Right ventricle myocardium superior (tissue), 1 donor: ENCODE results near the gene FBXL2. TPM values are rescaled to one million over a fixed set of nuclear protein-coding genes. Genes with fewer than 3 reads are reported as not detected.
A peak's percentile ranks its signal among the peaks of the same experiment; 100 is the strongest.

Experiments used
- ATAC-seq: fragments of 200-7000 bp; cut with Tn5 transposase; one replicate; pipeline ENCODE4 v1.9.1; 2020; ENCODE audit warnings: mild to moderate bottlenecking; ENCODE audit not compliant: poor library complexity
- DNase-seq: peaks from one replicate; pipeline ENCODE4 v3.0.0-alpha.2; 2020
- intact Hi-C: fragments of 100-400 bp; cut with DNase I; formaldehyde crosslinking; loops from one replicate; pipeline ENCODE4 v1.11.2; 2022
- long read RNA-seq: library from polyadenylated mRNA; unstranded; transcript quantifications from one replicate; pipeline ENCODE4 v2.0.0, GENCODE V29; 2021
- total RNA-seq: library from RNA; stranded (reverse); fragmentation: NEBNext Ultra II Directional; extraction: Animal tissue kit (Norgen Biotek cat#: 25700); gene quantifications from one replicate; pipeline ENCODE4 v1.2.1, GENCODE V29; 2021
- donor health status: DM: no; HTN: yes; CAD: no; lungs with severe emphysema.

FBXL2 gene
- total RNA-seq: 1.3 TPM
- long read RNA-seq, partial matches to known transcripts: 1 of 7 reads
- long read RNA-seq, other reads (novel, unspliced or antisense): 2 of 7 reads

DNA sequence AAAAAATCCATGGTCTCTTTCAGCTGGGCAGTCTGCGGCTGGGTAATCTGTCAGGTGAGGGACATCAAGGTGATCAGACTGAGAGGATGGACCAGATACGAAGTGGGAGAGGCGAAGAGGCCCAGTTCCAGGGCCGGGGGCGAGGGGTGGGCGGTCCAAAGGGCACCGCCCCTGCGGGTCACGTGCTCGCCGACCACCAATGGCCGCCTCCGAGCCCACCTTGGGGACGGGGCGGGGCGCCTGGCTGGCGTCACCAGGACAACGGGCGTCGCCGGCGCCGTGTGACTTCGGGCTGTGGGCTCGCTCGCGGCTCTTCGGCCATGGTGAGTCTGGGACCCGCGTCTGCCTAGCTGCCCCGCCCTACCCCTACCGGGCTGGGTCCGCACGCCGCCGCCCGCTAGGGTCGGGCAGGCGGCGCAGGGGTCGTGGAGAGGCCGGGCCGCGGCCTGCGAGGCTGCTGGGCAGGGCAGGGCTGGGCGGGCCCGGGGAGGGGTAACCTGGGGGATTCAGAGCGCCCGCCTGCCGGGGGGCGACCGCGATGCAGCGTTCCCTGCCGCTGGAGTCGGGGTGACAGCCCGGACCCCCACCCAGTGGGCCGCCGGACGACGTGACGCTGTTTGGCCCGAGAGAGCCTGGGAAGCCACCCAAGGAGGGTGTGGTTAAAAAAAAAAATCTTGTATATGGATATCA lies at the start of gene FBXL2:
Gene FBXL2 (plus strand): TSS at position 250 of the 690 bp plus-strand sequence. CDS start 71 bp downstream, at position 321.
- peak; percentile 80 for DNase-seq
- intact Hi-C loops: no loop called here
- peak; percentile 98 for ATAC-seq

- intact Hi-C loops: no loop called here
- ATAC-seq (no peak), DNase-seq (no peak)
These were observed 48.2 kb upstream of the FBXL2 start for GRCh38 chr3:33229066-33229465.

GRCh38 chr3:33229947-33230346 lies 47.3 kb upstream of the FBXL2 start:
- ATAC-seq: no peak
- intact Hi-C loops: no loop called here
- no peak for DNase-seq

DNA sequence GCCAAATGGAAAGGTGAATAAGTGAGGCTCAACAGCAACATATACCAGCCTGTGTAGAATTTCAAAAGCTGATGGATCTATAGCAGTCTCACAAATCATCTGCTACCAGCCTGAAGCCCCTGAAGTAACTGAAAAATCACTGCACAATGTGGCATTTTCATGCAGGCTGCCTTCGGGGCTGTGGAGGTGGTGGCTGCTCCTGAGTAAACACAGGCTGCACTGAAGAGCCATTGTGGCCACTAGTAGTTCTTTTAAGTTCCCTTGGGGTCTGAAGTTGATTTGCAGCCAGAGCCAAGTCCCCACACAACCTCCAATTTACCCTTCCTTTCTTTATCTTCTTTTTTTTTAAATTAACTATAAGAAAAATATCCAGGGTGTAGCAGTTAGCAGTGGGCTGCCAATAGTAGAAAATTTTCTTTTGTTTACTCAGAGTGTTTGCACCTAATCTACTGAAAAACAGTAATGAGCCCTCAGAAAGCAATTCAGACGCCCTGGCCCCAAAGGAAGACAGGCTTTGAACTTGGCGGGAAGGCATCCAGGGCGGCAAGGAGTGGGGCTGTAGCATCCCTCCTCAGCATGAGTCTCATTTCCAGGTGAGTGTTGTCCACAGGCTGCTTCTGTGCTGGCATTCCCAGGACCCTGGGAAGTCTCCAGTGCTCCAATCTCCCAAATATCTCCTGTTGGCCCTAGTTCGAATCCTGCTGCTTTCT lies 45.3 kb upstream of the FBXL2 start:
- ATAC-seq: no peak
- no peak for DNase-seq
- intact Hi-C loops: no loop called here

DNA sequence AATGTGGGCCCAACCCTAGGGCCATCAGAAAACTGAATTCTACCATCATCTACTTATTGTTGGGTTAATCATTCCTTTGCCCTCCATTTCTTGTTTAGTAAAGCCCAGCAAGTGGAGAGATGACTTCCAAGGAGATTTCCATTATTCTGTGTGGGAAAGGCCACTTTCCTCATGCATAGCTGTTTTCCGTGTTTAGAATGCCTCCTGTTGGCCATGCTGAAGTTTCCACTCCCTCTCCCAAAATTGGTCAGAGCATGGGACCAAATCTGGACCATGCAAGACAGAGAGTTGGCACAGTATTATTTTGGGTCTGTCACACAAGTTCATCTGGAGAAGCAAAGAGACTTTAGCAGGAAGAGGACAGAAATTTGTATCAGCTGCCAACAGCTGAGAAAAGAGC lies 43.4 kb upstream of the FBXL2 start:
- DNase-seq (no peak), ATAC-seq (no peak)
- intact Hi-C loops: no loop called here

DNA sequence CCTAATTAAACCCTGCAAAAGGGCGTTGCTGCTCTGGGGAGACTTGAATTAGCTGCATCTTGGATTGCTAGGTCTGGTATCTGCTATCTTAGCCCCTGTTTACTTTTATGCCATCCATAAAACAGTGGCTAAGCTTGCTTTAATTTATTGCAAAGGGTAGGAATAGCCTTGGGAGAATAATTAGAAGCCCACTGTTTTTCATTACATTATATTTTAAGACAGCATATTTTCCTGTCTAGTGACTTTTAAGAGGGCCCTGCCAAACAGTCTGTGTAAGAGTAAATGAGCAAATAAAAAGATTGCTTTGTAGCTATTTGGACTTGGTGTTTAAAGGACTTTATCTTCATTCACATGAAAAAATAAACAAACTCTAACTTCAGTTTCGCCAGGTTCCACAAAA lies 41.2 kb upstream of the FBXL2 start:
- ATAC-seq (no peak), DNase-seq (no peak)
- intact Hi-C loops: no loop called here

DNA sequence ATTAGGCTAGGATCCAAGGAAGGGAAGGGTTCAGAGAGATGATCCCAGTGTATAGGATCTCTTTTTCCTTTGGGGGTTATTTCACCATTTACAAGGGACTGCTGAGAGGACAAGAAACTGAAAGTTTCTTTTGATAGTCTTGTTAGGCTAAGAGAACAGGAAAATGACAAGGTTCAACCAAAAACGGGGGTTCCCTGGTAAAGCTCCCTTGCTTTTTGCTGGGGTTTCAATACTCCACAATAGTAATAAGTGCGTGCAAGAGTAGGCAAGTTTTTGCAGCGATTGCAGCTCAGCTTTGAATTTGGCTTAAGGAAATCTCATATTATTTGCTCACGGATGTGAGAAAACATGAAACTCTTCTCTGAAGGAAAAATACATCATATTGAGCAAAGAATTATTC lies 39.8 kb upstream of the FBXL2 start:
- DNase-seq (no peak), ATAC-seq (no peak)
- intact Hi-C loops: no loop called here

DNA sequence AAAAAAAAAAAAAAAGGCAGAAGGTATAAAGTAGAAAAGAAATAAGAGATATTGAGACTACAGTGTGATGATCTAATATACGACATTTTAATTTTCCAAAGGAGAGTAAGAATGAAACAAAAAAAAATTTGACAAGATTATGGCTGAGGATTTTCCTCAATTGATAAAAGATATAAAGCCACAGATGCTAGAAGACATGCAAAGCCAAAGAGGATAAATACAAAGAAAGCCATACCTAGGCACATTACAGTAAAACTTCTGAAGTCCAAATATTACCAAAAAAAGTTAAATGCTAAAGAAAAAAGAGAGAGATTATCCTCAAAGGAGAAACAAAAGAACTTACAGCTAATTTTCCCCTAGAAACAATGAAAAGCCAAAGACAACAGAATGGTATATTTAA lies 38.3 kb upstream of the FBXL2 start:
- intact Hi-C loops: no loop called here
- no peak for DNase-seq
- ATAC-seq: no peak

DNA sequence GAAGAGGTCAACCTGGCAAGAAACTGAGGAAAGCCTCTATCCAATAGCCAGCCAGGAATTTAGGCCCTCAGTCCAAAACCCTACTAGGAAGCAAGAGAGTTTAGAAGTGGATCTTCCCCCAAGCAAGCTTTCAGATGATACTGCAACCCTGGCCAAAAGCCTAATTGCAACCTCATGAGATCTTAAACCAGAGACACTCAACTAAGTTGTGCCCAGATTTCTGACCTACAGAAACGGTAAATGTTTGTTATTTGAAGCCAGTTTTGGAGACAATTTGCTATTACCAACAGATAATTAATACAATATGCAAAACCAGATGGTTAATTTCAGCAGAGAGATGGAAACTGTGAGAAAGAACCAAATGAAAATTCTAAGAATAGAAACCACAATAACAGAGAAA lies 37.0 kb upstream of the FBXL2 start:
- ATAC-seq: no peak
- no peak for DNase-seq
- intact Hi-C loops: no loop called here

- no peak for DNase-seq
- intact Hi-C loops: no loop called here
- no peak for ATAC-seq
These were observed 30.5 kb upstream of the FBXL2 start for GRCh38 chr3:33246786-33247185.

DNA sequence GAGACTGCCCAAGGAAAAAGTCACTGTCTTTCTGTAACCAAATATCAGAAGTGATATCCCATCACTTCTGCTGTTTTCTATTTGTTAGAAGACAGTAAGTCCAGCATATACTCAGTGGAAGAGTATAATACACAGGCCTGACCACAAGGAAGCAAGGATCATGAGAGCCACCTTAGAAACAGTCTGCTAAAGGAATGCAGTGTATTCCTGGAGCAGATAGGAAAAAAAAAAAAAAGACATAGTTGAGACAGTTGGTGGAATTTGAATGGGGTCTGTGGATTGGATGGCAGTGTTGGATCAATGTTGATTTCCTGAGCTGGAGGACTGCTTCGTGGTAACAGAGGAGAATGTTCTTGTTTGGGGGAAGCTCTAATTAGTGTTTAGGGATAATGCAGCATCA lies 26.5 kb upstream of the FBXL2 start:
- ATAC-seq: no peak
- intact Hi-C loops: no loop called here
- DNase-seq: no peak

DNA sequence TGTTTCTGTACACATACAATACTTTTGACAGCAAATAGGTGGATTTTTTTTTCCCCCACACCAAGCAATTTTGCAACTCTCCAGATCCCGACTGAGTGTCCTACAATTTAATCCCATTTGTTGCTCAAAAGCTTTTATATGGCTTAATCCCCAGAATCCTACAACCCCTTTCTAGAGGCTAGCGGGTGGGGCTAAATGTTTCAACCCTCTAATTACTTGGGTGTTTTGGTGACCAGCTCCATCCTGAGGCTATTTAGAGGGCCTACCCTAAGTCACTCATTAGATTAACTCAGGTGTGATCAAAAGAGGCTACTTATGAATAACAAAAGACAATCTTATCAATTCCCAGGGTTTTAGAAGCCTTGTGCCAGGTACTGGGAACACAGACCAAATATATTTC lies 21.0 kb upstream of the FBXL2 start:
- ATAC-seq (no peak), DNase-seq (no peak)
- intact Hi-C loops: no loop called here

- intact Hi-C loops: no loop called here
- no peak for ATAC-seq
- DNase-seq: no peak
These were observed 17.1 kb upstream of the FBXL2 start for GRCh38 chr3:33260104-33260503.

- ATAC-seq (no peak), DNase-seq (no peak)
- intact Hi-C loops: no loop called here
These were observed 7.9 kb upstream of the FBXL2 start for GRCh38 chr3:33269385-33269784.

- intact Hi-C loops: no loop called here
- no peak for DNase-seq
- no peak for ATAC-seq
These were observed 5.9 kb upstream of the FBXL2 start for GRCh38 chr3:33271324-33271723.

DNA sequence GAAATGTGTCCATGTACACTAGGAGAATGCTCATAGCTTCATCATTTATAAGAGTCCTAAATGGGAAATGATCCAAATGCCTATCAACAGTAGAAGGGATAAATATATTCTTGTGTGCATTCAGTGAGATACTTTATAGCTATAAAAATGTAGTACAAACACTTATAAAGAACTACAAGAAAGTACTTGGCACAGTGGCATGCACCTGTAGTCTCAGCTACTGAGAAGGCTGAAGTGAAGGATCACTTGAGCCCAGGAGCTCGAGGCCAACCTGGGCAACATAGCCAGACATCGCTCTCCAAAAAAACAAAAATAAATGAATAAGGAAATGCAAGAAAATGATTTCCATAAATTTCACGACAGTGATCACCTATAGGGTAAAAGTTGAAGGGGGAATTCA lies 3.6 kb upstream of the FBXL2 start:
- intact Hi-C loops: no loop called here
- DNase-seq (no peak), ATAC-seq (no peak)

GRCh38 chr3:33278163-33278562 lies 921 bp downstream of the FBXL2 start:
- ATAC-seq (peak; percentile 36), DNase-seq (no peak)
- intact Hi-C loops: no loop called here

DNA sequence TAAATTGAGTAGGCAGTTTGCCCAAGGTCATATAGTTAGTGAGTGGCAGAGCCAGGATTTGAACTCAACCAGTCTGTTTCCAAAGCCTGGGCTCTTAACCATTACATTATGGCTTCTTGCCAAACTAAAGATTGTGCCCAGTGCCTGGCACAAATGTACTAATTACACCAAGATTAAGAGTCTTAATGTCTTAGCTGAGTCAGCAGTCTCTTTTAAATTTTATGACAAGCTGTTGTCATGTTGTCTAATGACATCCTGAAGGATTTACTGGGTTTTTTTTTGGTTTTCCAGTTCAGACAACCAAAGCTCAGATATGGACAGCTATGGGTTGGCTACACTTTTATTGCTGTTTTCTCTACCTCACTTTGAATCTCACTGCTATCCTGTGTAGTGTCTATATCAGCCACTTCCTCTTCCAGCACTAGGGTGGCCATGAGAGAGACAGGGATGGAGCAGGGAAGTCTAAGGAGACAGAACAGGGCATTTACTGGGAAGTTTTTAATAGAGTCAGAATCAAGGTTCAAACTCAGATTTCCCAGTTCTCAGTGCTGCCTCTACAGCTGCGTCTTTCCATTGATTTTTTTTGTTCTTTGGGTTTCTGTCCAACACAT lies 10.5 kb downstream of the FBXL2 start:
- ATAC-seq: no peak
- intact Hi-C loops: no loop called here
- DNase-seq: no peak

DNA sequence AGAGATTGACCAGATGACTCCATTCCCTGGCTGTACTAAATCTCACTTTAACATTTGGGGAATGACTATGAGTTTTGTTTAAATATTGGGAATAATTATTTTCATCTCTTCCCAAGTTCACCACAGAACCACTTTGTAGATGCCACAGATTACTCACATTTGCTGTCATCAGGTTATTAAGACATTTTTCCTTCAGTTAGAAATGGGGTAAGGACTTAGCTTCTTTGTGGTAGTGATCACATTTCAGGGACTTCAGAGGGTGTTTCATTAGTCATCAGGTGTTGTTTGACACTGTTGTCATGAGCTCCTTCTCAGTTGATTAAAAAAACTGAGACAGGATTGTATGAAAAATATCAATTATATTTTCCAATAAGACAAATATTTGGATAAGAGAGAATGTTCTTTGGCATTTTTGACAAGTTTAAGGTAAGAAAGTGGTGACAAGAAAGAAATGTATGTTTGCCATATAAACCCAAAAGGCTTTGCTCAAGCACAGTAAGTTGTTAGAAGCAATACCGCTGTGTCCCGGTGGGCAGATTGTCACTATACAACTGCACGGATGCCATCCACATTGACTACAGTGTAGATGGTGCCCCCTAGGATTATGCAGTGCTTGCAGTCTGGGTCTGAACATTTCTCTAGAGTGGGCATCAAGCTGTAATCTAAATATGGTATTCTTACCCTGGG lies 22.3 kb downstream of the FBXL2 start:
- DNase-seq (no peak), ATAC-seq (no peak)
- intact Hi-C loops: no loop called here

- ATAC-seq: no peak
- intact Hi-C loops: no loop called here
These were observed 35.1 kb downstream of the FBXL2 start for GRCh38 chr3:33312361-33312760.

More at GRCh38 chr3:33312361-33312760, 35.1 kb downstream of the FBXL2 start:
- no peak for DNase-seq
